T-helper 2 cell treated with Interferon-gamma antibody and Interleukin-4, amounts not matched to agents 100 ng/mL and 5 ng/mL, for 36 hours (primary cell): ENCODE data around the gene ATP6V1F. TPM values are rescaled to one million over a fixed set of nuclear protein-coding genes. Genes with fewer than 3 reads are reported as not detected.

Source experiments
- intact Hi-C: fragments of 100-400 bp; cut with micrococcal nuclease; formaldehyde crosslinking; loops from one replicate; pipeline ENCODE4 v1.15.1; 2023
- total RNA-seq: library from RNA; stranded (reverse); gene quantifications from 2 replicates; pipeline ENCODE4 v1.2.3, GENCODE V29; 2022

Gene ATP6V1F
- total RNA-seq, 1 donor from 2014 or later: 107 TPM

GRCh38 chr7:128848289-128849155 lies 14.1 kb upstream of the ATP6V1F start:
- intact Hi-C loops: no loop called here

- intact Hi-C loops: no loop called here
These were observed 13.5 kb upstream of the ATP6V1F start for GRCh38 chr7:128849156-128849515.

- intact Hi-C loops: no loop called here
These were observed 12.7 kb upstream of the ATP6V1F start for GRCh38 chr7:128849804-128850490.

GRCh38 chr7:128852537-128853254 lies 10.0 kb upstream of the ATP6V1F start:
- intact Hi-C loops: no loop called here

- intact Hi-C loops: no loop called here
These were observed 8.9 kb upstream of the ATP6V1F start for GRCh38 chr7:128853799-128854198.

GRCh38 chr7:128854396-128854795 lies 8.3 kb upstream of the ATP6V1F start:
- intact Hi-C loops: no loop called here

GRCh38 chr7:128855559-128855958 lies 7.1 kb upstream of the ATP6V1F start:
- intact Hi-C loops: no loop called here

GRCh38 chr7:128856001-128856718 lies 6.5 kb upstream of the ATP6V1F start:
- intact Hi-C loops: no loop called here

GRCh38 chr7:128858380-128859231 lies 4.0 kb upstream of the ATP6V1F start:
- intact Hi-C loops: no loop called here

- intact Hi-C loops: loop anchor here (5.0 kb wide), 2 partner anchors 402 to 452 kb away; partner anchors contain the start of genes HILPDA and IMPDH1
These were observed 3.2 kb upstream of the ATP6V1F start for GRCh38 chr7:128859232-128860157.

- intact Hi-C loops: loop anchor here (5.0 kb wide), 2 partner anchors 403 to 453 kb away; partner anchors contain the start of genes HILPDA and IMPDH1
These were observed 2.2 kb upstream of the ATP6V1F start for GRCh38 chr7:128860158-128861073.

- intact Hi-C loops: loop anchor here (1.0 to 5.0 kb wide), 6 partner anchors 21 to 455 kb away; partner anchors contain the start of genes AHCYL2, CALU, CCDC136 and HILPDA
These were observed 592 bp upstream of the ATP6V1F start for GRCh38 chr7:128861957-128862570.

- intact Hi-C loops: loop anchor here (2.0 to 5.0 kb wide), 4 partner anchors 19 to 456 kb away; partner anchors contain the start of genes CCDC136, HILPDA and IMPDH1
These were observed 855 bp downstream of the ATP6V1F start for GRCh38 chr7:128863433-128863989.

GRCh38 chr7:128865303-128865702 lies 2.6 kb downstream of the ATP6V1F start:
- intact Hi-C loops: no loop called here

GRCh38 chr7:128865996-128866877 lies 3.6 kb downstream of the ATP6V1F start:
- intact Hi-C loops: no loop called here

GRCh38 chr7:128867241-128867640 lies 4.6 kb downstream of the ATP6V1F start:
- intact Hi-C loops: no loop called here
